ENCODE results near the gene FAM50A. TPM values are rescaled to one million over a fixed set of nuclear protein-coding genes. Genes with fewer than 3 reads are reported as not detected.

Gene FAM50A
- total and polyA plus RNA-seq, 8 donors = 21.2 to 128 (median 23.0) TPM

- FAIRE-seq = no peak
- TF ChIP-seq CTCF (IDR thresholded peaks at IDR 0.05) = no peak
- DNase-seq = peak in 1 of 6 donors; percentile 74
- no peaks in the 10 kb centered on the region for H3K27me3 ChIP-seq
- intact Hi-C loops (cut with DNase I) = no loop called here
- peaks cover 0 to 7% (median 0%) of the 10 kb centered on the region in 3 donors for H3K36me3 ChIP-seq
- H3K9me3 ChIP-seq = no peaks in the 10 kb centered on the region
- no peak overlapping the region for H3K27ac ChIP-seq
- H3K4me1 ChIP-seq = no peaks in the 10 kb centered on the region
- WGBS, 2 donors = 91 to 92% methylated on average over 13 to 15 of the region's 15 CpGs
- no peak overlapping the region for H3K4me3 ChIP-seq
- ATAC-seq = no peak
These were observed 23.0 kb downstream of the FAM50A start for GRCh38 chrX:154466907-154467306.

- ATAC-seq (no peak), FAIRE-seq (no peak), DNase-seq (peak in 2 of 6 donors; percentile 20 to 73)
- 93 to 97% methylated on average over 18 to 21 of the region's 21 CpGs for WGBS, 2 donors
- Histone ChIP-seq H3K4me1 (no peaks in the 10 kb centered on the region), H3K4me3 (no peak overlapping the region), H3K9me3 (no peaks in the 10 kb centered on the region), H3K27ac (no peak overlapping the region), H3K27me3 (no peaks in the 10 kb centered on the region), H3K36me3 (peaks cover 0 to 7% (median 0%) of the 10 kb centered on the region in 3 donors)
- intact Hi-C loops (cut with DNase I) = no loop called here
- TF ChIP-seq CTCF (IDR thresholded peaks at IDR 0.05) = no peak
These were observed 23.6 kb downstream of the FAM50A start for GRCh38 chrX:154467556-154467955.

GRCh38 chrX:154468217-154468616 is 24.3 kb downstream of the FAM50A start:
- FAIRE-seq (no peak), DNase-seq (peak in 1 of 6 donors; percentile 77), ATAC-seq (no peak)
- H3K27me3 ChIP-seq = no peaks in the 10 kb centered on the region
- H3K27ac ChIP-seq = no peak overlapping the region
- intact Hi-C loops (cut with DNase I) = no loop called here
- no peaks in the 10 kb centered on the region for H3K4me1 ChIP-seq
- H3K36me3 ChIP-seq = peaks cover 0 to 7% (median 0%) of the 10 kb centered on the region in 3 donors
- no peaks in the 10 kb centered on the region for H3K9me3 ChIP-seq
- 91 to 96% methylated on average over 23 of the region's 23 CpGs for WGBS, 2 donors
- TF ChIP-seq CTCF (IDR thresholded peaks at IDR 0.05) = no peak
- no peak overlapping the region for H3K4me3 ChIP-seq

GRCh38 chrX:154469114-154469513 is 25.2 kb downstream of the FAM50A start:
- Histone ChIP-seq H3K27ac (no peak overlapping the region), H3K4me1 (no peaks in the 10 kb centered on the region), H3K4me3 (no peak overlapping the region), H3K27me3 (no peaks in the 10 kb centered on the region), H3K36me3 (peaks cover 0 to 7% (median 0%) of the 10 kb centered on the region in 3 donors), H3K9me3 (no peaks in the 10 kb centered on the region)
- no peak for TF ChIP-seq CTCF (IDR thresholded peaks at IDR 0.05)
- FAIRE-seq (no peak), DNase-seq (no peak), ATAC-seq (no peak)
- 90 to 93% methylated on average over 9 of the region's 9 CpGs for WGBS, 2 donors
- intact Hi-C loops (cut with DNase I) = no loop called here

- peaks cover 0 to 7% (median 0%) of the 10 kb centered on the region in 3 donors for H3K36me3 ChIP-seq
- intact Hi-C loops (cut with DNase I) = no loop called here
These were observed 25.9 kb downstream of the FAM50A start for GRCh38 chrX:154469880-154470279.

More at GRCh38 chrX:154469880-154470279, 25.9 kb downstream of the FAM50A start:
- Histone ChIP-seq H3K4me3 (no peak overlapping the region), H3K9me3 (no peaks in the 10 kb centered on the region), H3K27me3 (no peaks in the 10 kb centered on the region), H3K4me1 (no peaks in the 10 kb centered on the region), H3K27ac (no peak overlapping the region)
- no peak for DNase-seq
- no peak for TF ChIP-seq CTCF (IDR thresholded peaks at IDR 0.05)
- WGBS, 2 donors = 93 to 94% methylated on average over 18 of the region's 18 CpGs
- ATAC-seq = no peak
- FAIRE-seq = no peak

Data from pancreas (tissue), 10 donors.